NOMO-1 treated with dmso at 0.1 percent for 144 hours (cell line): Measurements from ENCODE around the gene PODN.

Source experiments
- DNase-seq: peaks from one replicate; lab custom pipeline; 2025; ENCODE audit not compliant: unreplicated experiment; lab: John Stamatoyannopoulos, UW

Gene PODN

DNA sequence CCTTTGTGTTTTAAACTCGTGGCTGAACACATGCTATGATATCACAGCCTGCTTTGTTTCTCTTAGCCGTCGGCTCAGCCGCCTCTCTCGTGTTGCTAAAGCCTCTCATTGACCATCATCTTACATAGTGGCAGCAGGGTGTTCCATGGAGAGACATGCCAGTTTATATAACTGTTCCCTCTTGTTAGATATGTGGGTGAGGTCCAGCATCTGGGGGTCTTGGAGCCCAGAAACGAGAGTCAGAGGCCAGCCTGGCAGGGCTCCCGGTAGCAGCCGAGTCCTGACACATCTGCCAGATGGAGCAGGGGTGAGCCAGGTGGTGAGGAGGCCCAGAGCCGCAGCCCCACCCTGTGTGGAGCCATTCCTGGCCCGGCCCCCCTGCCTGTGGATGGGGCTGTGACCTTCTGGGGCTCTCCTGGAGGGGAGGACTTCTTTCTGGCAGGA lies 11.9 kb downstream of the PODN start:
- DNase-seq, result no peak

DNA sequence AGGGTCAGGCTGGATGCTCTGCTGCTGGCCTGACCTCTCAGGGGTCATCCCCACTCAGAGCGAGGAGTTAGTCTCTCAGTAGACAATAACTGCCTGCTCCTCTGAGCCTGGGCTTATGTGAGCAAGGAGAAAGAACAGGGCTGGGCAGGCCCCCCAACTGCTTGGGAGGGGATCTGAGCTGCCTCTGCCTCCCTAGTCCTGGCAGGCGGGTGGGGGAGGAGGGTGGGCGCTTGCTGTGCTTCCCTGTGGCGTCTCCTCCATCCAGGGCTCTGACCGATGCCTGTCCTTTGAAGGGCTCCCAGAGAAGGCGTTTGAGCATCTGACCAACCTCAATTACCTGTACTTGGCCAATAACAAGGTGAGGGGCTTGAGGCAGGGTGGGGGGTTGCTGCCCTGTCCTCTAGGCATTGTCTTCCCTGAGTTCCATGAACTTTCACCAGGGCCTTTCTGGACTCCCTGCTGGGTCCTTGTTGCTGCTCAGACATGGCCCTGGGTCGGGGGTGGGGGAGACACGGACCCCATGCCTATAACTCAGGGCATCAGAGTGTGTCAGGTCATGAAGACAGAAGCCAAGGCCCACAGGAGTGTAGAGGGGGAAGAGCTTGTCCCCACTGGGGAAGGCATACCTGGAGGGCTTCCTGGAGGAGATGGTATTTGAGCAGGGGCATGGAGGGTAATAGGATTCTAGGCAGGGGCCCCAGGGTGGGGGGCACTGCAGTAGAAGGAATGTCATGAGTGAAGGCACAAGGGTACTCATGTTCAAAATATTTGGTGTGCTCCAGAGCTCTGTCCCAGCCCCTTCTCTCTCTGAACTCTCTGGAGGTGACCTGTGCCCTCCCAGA lies 12.5 kb downstream of the PODN start:
- DNase-seq, result no peak

DNA sequence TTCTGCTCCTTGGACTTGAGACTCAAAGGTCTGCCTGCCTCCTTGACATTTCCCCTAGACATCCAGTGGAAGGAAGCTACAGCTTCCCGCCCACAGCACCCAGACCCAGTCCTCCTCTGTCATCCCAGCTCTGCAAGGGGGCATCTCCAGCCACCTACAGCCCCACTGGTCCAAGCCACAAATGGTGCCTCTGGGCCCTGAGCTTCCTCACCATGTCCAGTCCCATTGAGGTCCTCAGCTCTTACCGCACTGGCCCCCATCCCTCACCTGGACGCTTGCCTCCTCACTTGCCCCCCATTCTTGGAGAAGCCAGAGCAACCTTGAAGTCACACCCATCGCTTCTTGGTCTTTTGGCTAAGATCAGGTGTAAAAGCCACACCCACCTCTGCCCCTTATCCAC lies 13.2 kb downstream of the PODN start:
- no peak for DNase-seq

DNA sequence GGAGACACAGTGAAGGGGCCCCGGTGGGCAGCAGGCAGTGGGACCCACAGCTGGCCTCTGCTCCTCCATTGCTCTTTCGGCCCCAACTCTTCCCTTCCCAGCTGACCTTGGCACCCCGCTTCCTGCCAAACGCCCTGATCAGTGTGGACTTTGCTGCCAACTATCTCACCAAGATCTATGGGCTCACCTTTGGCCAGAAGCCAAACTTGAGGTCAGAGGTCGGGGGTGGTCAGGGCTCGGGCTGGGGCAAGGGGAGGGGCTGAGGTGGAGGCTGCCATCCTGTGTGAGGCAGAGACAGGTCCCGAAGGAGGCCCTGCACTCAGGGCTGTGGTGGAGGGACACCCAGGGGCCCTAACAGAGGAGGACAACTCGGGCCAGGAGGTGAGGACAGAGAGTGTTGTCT lies 13.7 kb downstream of the PODN start:
- no peak for DNase-seq

DNA sequence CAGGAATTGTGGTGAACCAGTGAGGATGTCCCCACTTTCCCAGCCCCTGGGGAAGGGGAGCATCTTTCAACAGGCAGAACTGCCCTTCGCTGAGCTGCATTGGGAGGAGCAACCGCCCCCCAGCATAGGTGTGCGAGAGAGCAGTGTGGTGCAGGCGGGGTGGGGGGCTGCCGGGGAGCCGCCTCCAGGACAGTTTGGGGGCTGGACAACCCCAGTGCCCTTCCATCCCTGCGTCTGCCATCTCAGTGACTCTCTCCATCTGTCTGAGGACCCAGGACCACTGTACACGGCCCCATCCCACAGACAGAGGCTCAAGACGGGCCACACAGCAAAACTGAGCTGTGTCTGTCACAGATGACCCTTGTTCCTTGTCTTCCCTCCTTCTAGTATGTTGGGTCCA lies 14.2 kb downstream of the PODN start:
- no peak for DNase-seq

DNA sequence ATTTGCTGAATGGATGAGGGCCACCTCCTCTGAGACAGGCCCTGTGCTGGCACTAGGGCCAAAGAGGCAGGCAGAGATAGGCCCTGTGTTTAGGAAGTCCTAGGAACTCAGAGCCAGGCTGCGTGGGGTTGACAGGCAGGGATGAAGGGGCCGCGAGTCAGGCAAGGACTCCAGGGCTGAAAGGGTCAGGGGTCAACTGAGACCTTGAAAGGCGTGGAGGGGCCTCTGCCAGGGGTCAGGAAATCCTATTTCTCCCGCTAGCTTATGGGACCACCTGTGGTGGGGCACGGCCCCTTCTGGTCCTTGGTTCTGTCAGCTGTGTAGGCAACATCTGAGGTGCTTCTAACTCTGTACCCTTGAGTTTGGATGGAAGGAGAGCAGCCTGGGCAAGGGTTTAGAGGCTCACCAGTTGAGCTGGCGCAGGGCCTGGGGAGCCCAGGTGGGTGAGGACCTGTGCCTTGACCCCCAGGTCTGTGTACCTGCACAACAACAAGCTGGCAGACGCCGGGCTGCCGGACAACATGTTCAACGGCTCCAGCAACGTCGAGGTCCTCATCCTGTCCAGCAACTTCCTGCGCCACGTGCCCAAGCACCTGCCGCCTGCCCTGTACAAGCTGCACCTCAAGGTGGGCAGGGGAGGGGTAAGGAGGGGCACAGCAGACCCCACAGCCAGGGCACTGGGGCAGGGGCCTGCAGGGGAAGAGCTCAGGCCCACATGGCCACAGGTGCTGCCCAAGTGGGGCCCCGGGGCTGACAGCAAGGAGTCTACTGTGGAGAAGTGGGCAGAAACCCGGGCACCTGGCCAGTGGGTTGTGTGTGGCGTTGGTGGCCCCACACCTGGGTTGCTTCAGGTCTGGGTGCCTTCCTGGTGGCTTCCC lies 14.9 kb downstream of the PODN start:
- DNase-seq, result no peak

DNA sequence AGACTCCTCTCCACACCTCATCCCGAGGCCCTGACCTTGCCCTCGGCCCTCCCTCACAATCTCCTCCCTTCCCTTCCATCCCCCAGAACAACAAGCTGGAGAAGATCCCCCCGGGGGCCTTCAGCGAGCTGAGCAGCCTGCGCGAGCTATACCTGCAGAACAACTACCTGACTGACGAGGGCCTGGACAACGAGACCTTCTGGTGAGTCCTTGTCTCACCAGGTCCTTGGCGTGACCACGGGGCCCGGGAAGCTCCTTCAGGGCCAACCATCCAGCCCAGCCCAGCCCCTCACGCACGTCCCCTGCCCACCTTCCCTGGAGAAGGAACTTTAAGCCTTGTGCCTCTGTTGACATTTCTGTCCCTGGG lies 15.6 kb downstream of the PODN start:
- no peak for DNase-seq

DNA sequence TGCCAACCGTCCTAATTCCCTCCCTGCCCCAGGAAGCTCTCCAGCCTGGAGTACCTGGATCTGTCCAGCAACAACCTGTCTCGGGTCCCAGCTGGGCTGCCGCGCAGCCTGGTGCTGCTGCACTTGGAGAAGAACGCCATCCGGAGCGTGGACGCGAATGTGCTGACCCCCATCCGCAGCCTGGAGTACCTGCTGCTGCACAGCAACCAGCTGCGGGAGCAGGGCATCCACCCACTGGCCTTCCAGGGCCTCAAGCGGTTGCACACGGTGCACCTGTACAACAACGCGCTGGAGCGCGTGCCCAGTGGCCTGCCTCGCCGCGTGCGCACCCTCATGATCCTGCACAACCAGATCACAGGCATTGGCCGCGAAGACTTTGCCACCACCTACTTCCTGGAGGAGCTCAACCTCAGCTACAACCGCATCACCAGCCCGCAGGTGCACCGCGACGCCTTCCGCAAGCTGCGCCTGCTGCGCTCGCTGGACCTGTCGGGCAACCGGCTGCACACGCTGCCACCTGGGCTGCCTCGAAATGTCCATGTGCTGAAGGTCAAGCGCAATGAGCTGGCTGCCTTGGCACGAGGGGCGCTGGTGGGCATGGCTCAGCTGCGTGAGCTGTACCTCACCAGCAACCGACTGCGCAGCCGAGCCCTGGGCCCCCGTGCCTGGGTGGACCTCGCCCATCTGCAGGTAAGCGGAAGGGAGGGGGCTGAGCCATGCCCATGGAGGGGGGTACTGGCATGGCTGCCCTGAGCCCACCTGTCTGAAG lies 16.5 kb downstream of the PODN start:
- DNase-seq, result no peak

DNA sequence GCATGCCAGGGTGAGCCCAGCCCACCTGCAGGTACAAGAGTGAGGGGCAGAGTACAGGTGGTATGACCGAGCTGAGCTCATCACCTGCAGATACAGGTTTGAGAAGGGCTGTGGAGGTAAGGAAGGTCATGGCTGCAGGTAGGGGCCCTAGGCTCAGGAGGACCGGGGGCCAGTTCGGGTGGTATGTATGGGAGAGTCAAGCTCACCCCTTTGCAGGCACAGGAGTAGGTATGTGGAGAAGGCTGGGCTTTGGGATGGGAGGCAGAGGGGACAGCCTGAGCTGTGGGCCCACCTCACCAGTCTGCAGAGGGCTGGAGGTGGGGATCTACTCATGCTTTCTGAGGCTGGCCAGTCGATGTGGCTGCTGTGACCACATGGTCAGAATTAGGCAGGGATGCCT lies 17.2 kb downstream of the PODN start:
- DNase-seq, result no peak

DNA sequence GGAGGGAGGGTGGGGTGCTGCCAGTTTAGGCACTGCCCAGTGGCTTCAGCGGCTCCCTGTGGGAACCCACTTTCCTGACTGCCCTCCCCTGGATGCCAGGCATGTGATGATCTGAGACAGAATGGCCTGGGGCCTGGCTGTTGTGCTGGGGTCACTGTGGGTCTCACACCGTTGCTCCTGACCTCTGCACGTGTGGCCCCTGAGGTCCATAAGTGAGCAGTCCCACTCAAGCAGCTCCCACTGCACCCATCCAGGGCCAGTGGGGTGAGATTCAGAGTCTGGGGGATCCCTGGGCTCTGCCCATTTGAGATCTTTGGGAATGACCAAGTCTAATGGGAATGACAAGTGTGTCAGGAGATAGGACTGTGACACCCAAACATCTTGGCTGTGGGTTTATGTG lies 18.0 kb downstream of the PODN start:
- no peak for DNase-seq

DNA sequence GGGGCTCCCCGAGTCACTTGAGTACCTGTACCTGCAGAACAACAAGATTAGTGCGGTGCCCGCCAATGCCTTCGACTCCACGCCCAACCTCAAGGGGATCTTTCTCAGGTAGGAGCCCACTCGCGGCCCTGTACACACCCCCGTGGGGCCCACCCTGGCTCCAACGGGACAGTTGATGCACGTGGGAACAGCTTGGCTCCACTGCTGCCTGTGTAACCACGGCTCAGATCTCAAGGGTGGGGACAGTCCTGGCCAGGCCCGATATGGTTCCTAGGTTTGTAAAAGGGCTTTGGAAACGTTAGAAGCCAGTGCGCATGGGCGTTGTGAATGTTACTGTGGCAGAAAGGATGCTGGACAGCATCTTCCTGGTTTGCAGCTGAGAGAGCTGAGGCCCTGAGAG lies 18.8 kb downstream of the PODN start:
- DNase-seq, result no peak

DNA sequence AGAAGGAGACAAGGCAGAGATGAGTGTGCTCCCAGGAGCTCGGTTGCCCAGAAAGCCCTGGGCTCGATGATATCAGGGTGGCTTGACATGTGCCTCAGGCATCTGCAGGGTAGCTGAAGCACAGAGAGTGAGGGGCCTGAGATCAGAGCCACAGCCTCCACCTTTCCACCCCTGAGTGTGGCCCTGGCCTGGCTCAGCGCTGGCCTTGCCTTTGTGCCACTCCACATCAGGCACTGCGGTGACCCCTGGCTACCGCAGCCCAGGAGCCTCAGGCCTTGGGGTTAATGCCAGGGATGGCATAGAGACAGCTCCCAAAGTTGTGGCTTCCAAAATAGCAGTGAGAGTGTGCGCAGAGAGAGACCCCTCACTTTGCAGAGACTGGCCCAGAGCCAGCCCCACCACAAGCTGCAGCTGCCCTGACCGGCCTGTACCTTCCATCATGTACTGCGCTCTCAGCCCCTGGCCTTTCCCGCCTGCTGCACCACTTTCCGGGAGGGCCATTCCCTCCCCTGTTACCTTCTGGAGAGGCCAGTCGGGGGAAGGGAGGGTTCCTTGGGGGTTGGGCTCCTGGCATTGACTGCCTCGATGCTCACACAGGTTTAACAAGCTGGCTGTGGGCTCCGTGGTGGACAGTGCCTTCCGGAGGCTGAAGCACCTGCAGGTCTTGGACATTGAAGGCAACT lies 19.5 kb downstream of the PODN start:
- DNase-seq, result no peak

DNA sequence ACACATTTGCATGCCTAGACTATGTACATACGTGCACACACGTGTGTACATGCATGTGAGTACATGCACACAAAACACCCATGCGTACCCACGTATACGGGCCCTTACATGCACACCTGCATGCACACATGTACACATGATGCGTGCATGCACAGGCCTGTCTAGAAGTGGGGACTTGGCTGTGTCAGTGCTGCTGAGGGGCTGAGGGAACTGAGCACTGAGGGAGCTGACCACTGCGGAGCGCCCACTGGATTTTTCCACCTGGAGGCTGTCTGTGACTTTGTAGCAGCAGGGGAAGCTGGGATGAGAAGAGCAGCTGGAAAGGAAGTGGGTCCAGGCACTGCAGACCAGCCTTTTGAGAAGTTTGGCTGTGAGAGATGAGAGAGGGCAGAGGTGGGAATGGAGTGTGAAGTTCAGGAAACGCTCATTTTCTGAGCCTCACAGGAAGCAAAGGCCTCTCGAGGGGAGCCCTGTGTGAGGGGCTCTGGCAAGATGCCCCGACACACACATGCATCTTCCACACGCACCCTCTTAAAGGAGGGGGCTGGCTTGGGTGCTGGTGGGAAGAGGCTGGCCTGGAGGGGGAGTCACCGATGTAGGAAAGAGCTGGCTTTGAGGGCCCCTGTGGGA lies 20.9 kb downstream of the PODN start:
- no peak for DNase-seq

DNA sequence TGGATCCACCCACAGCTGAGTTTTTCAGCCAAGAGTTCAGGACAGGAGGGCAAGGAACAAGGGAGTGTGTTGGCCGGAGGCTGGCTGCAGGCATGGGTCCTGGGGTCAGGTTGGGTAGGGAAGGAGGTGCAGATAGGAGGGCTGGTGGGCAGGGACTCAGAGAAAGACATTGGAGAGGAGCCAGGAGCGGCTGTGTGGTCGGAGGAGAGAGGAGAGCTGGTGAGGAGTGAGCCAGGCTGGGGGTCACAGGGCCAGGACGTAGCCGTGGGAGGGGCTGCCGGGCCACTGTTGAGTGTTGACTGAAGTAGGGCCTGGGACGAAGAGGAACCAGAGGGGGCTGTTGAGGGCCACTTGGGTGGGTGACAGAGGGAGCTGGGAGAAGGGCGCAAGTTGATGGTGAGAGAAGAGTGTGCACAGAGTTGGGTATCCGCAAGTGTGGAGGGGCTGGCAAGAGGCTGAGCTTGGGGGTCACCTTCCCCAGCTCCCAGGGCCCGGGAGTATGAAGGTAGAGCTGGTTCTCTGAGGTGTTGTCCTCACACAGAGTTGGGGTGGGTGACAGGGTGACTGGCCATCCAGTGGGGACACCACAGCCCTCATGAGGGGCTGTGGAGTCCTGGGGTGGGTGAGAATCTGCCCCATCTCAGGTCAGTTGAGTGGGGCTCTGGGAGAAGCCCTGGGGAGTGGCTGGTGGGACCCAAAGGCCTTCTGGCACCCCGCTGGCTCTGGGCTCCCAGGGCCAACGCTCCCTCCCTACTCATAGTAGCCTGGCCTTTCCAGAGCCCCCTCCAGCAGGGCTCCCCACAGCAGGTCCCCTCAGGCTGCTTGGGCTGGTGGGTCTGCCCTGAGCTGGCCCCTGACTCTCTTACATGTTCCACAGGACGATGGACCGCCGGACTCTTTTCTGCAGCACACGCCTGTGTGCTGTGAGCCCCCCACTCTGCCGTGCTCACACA lies 21.9 kb downstream of the PODN start:
- no peak for DNase-seq

DNA sequence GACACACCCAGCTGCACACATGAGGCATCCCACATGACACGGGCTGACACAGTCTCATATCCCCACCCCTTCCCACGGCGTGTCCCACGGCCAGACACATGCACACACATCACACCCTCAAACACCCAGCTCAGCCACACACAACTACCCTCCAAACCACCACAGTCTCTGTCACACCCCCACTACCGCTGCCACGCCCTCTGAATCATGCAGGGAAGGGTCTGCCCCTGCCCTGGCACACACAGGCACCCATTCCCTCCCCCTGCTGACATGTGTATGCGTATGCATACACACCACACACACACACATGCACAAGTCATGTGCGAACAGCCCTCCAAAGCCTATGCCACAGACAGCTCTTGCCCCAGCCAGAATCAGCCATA lies 22.6 kb downstream of the PODN start:
- no peak for DNase-seq

DNA sequence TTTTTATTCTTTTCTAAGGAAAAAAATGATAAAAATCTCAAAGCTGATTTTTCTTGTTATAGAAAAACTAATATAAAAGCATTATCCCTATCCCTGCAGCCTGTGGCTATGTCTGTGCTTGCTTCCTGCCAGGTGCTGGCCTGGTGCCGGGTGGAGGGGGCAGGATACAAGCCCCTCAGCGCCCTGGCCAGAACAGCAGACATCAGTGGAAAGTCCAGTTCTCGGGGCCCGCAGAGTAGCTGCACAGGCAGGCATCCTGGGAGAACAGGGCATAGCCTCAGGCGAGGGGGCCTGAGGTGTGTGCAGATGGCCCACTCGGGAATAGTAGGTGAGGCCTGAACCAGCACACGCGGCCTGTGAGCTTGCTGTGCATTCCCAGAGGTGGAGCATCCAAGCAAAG lies 23.4 kb downstream of the PODN start:
- DNase-seq, result no peak

DNA sequence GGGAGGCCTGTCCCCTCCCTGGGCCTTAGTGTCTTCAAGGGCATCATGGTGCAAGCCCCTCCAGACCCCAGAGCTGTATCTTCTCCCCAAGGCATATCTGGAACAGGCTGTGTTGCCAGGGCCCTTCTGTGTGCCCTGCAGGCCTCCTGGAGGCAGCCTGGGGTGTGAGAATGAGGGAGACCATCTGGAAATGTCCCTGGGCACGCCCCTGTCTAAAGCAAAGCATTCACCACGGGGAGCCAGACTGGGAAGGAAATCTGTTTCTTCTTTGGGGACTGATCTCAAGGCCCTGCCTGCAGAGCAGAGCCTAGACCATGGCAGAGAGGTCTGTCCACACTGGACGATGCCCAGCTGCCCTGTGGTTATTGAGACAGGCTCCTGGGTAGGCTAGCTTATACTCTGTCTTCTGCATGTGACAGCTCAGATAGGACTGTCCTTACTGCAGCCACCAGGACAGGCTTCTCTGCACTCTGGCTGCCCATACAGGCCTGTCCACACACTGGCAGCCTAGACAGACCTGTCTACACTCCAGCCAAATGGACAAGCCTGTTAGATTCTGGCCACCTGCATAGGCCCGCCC lies 24.6 kb downstream of the PODN start:
- no peak for DNase-seq

DNA sequence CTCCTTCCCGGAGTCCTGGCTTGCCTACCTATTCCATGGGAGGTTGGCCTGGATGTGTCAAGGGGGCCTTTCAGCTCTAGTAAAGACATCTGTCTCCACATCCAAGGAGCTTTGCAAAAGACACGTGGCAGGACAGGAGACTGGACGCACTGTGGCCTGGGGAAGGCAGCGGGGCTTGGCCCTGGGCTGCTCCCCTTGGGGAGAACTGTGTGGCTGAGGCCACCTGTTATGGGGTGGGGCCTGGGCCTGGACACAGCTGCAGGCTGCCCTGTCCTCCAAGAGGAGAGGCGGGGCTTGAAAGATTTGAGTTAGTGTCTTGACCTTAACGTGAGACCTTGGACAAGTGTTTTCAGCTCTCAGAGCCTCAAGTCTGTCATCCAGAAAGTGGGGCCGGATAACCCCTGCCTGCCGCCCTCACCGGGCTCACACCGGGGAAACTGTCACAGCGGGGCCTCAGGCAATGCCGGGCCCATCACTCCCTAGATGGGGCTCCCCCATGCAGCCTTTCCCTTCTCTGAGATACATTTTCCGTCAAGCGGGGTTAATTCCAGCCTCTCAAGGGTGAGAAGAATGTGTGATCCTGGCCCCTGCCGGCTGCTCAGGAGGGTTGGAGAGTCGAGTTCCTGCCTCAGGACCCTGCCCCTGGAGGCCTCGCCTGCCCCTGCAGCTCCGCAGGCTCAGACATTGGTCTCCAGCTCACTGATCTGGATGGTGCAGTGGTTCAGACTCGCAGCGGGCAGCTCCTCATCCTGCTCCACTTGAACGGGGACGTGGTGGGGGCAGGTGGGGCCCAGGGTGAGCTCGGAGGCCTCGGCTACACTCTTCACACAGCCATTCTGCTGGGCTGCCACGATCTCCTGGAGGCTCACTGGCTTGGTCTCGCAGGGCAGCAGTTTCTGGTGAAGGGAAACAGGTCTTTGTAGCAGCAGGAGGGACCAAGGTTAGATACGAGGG lies 25.6 kb downstream of the PODN start:
- DNase-seq, result no peak
